Non-pigmented ciliary epithelial cell (primary cell): ENCODE results near the gene TRIP12.
A peak's percentile ranks its signal among the peaks of the same experiment; 100 is the strongest.
"Not testable (repeated sequence)": the region's sequence is repeated elsewhere in the genome, so short reads cannot be mapped to it uniquely, and the experiment has no call there.

ENCODE experiments used
- DNase-seq: peaks from one replicate; pipeline ENCODE4 v3.0.0-alpha.2; 2010; ENCODE audit warnings: low read depth

Gene TRIP12

GRCh38 chr2:229874647-229875046 lies 47.2 kb downstream of the TRIP12 start:
- DNase-seq = no peak

- no peak for DNase-seq
These were observed 48.7 kb downstream of the TRIP12 start for GRCh38 chr2:229873123-229873581.

DNA sequence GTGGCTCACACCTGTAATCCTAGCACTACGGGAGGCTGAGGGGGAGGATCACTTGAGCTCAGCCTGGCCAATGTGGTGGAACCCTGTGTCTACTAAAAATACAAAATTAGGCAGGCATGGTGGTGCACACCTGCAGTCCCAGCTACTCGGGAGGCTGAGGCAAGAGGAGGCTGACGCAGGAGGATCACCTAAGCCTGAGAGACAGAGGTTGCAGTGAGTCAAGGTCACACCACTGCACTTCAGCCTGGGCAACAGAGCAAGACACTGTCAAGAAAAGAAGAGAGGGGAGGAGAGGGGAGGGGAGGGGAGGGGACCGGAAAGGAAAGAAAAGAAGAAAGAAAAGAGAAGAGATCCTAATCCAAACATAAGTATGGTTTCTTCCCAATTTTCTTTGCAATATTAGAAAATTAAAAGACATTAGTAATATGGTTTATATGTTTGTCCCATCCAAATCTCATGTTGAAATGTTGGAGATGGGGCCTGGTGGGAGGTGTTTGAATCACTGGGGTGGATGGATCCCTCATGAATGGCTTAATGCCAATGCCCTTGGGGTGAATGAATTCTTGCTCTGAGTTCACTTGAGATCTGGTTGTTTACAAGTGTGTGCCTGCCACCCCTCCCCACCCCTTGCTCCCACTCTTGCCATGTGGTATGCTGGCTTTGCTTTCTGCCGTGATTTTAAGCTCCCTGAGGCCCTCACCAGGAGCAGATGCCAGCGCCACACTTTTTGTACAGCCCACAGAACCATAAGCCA lies 50.7 kb downstream of the TRIP12 start:
- DNase-seq = no peak

GRCh38 chr2:229869226-229869625 lies 52.6 kb downstream of the TRIP12 start:
- no peak for DNase-seq

DNA sequence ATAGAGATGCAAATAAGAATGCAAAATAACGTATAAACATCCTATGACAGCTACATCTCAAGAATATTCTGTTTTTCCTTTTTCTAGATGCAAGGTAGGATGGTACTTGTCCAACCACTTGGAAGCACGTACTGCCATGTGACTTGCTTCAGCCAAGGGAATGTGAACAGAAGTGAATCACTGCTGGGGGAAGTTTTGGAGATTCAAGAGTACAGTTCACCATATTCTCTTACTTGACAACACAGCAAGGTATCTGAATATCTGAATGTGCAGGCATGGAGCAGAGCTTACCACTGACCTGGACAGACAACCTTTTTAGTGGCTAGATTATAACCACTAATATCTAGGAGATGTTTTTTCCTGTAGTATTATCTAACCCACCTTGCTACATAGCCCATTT lies 53.0 kb downstream of the TRIP12 start:
- no peak for DNase-seq

DNA sequence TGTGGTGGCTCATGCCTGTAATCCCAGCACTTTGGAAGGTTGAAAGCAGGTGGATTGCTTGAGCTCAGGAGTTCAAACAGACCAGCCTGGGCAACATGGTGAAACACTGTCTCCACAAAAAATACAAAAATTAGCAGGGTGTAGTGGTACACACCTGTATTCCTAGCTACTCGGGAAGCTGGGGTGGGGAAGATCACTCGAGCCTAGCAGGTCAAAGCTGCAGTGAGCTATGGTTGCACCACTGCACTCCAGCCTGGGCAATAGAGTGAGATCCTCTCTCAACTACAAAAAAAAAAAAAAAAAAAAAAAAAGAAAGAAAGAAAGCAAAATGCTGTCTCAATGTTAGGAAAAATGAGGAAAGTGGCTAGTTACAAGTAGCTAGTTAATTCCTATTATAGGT lies 56.8 kb downstream of the TRIP12 start:
- no peak for DNase-seq

GRCh38 chr2:229861431-229861830 lies 60.4 kb downstream of the TRIP12 start:
- no peak for DNase-seq

- DNase-seq = no peak
These were observed 61.5 kb downstream of the TRIP12 start for GRCh38 chr2:229860334-229860733.

DNA sequence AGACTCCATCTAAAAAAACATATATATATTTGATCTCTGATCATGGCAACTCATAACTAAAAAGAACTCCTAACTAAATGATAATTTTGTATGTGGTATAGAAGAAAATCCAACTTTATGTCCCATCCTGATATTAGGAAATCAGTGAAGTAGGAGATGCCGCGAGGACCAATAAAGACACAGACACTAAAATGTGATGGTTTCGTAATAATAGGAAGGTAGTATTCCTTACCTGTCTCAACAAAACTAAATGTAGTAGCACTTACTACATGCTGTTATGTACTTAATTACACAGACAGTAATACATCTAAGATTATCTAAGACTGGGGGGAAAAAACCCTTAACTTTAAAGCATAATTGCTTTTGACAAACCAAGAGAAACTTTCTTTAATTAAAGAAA lies 63.5 kb downstream of the TRIP12 start:
- no peak for DNase-seq

DNA sequence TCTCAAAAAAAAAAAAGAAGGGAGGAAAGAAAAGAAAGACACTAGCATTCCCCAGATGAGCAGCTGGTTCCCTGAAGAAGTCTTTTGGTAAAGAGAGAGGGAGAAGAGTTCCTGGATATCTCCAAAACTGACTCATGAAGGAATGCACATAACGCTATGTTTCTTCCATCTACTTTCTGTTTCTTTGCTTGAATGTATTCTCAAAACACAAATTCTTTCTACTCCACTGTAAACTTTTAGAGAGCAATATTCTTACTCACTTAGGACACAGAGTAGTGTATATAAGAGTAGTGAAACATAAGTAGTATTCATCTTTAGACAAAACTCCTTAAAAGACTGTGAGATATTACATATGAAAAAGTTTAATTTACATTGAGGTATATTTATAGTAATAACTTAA lies 64.2 kb downstream of the TRIP12 start:
- no peak for DNase-seq

DNA sequence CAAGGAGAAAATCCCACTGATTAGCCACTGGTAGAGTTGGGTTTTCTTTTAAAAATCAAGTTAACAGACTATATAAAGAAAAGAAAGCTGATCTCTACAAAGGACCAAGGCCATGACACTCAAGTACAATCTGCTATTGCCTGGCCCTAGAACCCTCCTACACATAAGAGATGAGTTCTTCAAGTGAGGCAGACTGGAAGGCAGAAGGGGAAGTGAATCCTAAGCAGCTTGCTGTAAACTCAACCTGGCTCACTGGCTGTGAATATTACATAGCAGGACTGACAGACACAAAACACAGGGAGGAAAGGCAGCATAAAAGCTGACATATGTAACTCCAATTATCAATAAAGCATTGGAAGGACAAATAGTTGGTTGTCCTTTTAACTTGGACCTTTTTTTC lies 65.4 kb downstream of the TRIP12 start:
- no peak for DNase-seq

DNA sequence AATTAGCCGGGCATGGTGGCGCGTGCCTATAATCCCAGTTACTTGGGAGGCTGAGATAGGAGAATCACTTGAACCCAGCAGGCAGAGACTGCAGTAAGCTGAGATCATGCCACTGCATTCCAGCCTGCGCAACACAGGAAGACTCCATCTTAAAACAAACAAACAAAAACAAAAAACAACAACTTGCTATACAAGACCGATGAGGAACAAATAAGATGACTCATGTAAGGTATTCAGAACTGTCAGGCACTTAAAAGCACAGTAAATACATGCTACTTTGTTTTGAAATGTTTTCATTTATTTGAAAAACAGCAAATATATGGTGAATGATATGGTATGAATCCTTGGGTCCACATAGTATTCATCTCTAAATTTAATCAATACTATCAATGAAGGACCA lies 66.7 kb downstream of the TRIP12 start:
- no peak for DNase-seq

- DNase-seq = peak; percentile 61
These were observed 69.2 kb downstream of the TRIP12 start for GRCh38 chr2:229852565-229852964.

DNA sequence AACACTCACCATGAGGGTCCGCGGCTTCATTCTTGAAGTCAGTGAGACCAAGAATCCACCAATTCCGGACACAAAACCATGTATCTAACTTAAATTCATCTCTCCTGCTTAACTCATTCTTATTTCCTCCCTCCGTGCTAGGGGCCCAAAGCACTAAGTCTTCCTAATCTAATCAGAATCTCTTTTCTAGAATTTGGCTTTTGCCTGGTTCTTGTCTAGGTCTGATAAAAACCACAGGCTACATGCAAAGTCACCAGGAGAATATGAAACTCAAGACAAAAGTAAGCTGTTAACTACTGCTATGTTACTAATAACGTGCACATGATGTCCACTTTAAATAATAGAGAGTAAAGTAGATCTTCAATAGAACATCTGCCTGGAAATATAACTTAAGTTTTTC lies 69.9 kb downstream of the TRIP12 start:
- no peak for DNase-seq

GRCh38 chr2:229850355-229851275 lies 71.2 kb downstream of the TRIP12 start:
- not testable (repeated sequence) for DNase-seq

- no peak for DNase-seq
These were observed 72.7 kb downstream of the TRIP12 start for GRCh38 chr2:229849073-229849472.

DNA sequence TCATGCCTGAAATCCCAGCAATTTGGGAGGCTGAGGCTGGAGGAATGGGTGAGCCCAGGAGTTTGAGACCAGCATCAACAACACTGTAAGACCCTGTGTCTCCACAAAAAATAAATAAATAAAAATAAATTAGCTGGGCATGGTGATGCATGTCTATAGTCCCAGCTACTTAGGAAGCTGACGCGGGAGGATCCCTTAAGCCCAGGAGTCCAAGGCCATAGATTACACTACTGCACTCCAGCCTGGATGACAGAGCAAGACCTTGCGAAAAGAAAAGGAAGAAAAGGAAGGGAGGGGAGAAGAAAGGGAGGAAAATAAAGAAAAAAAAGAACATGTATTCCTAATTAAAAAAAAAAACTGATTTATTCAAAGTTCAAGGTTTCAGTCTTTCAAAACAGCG lies 78.2 kb downstream of the TRIP12 start:
- DNase-seq = no peak

GRCh38 chr2:229838729-229839128 lies 83.1 kb downstream of the TRIP12 start:
- DNase-seq = no peak

DNA sequence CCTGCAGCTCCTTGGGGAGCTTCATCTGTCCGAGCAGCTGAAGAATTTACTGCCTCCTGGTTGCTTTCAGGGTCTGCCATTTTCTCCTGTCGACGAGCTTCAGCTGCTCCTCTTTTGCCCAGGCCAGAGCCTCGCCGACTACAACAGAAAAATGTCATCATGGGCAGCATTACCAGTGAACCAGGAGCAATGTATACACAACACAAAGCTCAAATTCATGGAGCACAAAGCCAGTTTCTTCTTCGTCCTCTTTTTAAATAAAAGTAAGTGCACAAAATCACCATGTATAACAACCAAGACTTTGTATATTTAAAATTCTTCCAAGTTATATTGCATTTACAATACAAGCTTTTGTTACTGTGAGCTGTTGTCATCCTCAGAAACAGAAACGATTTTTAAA lies 85.0 kb downstream of the TRIP12 start:
- DNase-seq = no peak

DNA sequence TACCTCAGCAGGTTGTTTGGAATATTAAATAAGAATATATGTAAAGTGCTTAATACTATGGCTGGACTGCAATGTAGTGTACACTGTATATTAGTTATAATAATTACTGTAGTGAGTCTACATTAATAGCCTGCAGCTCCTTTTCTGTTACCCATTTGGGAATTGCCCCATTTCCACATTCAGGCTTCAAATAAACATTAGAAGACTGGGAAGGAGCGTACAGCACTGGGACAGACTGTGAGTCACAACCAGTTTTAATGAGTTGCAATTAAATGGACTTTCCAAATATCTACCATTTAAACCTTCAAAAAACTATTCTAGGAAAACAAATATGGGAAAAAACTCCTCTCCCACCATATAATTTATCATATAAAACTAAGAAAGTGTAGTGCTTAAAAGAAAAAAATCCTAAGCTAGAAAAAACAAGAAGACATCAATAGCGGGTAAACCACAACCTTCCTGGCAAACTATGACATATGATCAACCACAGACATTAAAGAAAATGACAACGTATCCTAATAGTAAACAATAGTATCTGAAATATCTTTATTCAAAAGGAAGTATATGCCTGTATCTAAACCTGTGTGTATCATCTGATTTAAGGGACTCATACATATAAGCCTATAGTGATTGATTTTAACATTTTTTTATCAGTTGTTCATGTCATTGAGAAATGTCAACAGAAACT lies 86.1 kb downstream of the TRIP12 start:
- no peak for DNase-seq

- DNase-seq = not testable (repeated sequence)
These were observed 87.4 kb downstream of the TRIP12 start for GRCh38 chr2:229834368-229834767.

DNA sequence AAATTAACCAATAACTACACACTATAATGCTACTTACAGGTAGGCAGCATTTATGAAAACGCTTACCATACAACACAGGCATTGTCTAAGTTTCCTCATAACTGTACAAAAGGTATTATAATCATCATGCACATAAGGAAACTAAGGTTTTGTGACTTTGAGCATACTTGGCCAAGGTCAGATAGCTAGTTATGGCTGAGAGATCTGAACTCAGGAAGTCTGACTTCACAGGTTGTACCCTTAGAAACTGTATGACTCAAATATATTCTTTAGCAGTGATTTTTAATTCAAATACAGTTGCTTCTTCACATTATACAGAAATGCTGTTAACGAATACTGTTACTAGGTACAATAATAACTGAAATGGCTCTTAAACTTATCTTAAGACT lies 89.3 kb downstream of the TRIP12 start:
- no peak for DNase-seq
